Measurements from ENCODE around the gene DDX17. TPM values are rescaled to one million over a fixed set of nuclear protein-coding genes. Genes with fewer than 3 reads are reported as not detected.

DDX17 gene
- total and polyA plus RNA-seq, 2 experiments from 2014 or later = 88.0 to 603 TPM

DNA sequence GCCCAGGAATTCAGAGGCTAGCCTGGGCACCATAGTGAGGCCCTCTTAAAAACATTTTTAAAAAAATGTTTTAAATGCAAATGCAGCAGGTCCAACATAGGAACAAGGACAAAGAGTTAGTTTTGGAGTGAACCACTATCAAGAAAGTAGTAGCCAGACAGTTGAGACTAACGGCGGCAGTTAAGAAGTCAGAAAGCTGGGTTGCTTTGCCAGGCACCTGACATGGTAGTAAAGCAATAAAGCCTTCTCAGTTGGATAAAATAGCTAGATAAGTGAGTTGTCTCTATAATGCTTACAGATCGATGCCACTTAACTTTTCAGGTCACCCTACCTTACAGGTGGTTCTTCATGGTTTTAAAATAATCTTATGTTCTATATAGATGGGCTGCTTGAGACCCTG is 16.9 kb upstream of the DDX17 start:
- no peaks in the 10 kb centered on the region for H3F3A ChIP-seq (replicated peaks; ENCODE audit: low read depth)
- no peaks in the 10 kb centered on the region for H3K4me1 ChIP-seq (ENCODE audit: insufficient read depth)
- no peaks in the 10 kb centered on the region for H3K36me3 ChIP-seq (ENCODE audit: insufficient read depth)
- no peak overlapping the region for H3K4me2 ChIP-seq
- H3K4me3 ChIP-seq = no peak overlapping the region
- Mint-ChIP-seq H3K4me1 (no peaks in the 10 kb centered on the region; the same call in 2 of the 3 replicates), H3K36me3 (ENCODE audit: low read depth) (no peaks in the 10 kb centered on the region), H3K27ac (no peak overlapping the region), H3K9me3 (no peaks in the 10 kb centered on the region), H3K4me3 (no peak overlapping the region), H3K27me3 (ENCODE audit: insufficient read depth, low read depth, poor library complexity) (peaks cover 5% of the 10 kb centered on the region)
- H3K79me2 ChIP-seq (replicated peaks; ENCODE audit: insufficient read depth) = no peaks in the 10 kb centered on the region
- no peaks in the 10 kb centered on the region for H3K27me3 ChIP-seq (ENCODE audit: insufficient read depth)
- no peak overlapping the region for H2AFZ ChIP-seq
- H4K20me1 ChIP-seq (replicated peaks; ENCODE audit: insufficient read depth) = no peaks in the 10 kb centered on the region
- DNase-seq (ENCODE audit: low spot score) = no peak
- no peak for ATAC-seq
- no peaks in the 10 kb centered on the region for H3K9me2 ChIP-seq (ENCODE audit: insufficient read depth)
- no peak overlapping the region for H3K27ac ChIP-seq (ENCODE audit: low read depth)
- TF ChIP-seq CREB1 (CRISPR knock-in tag; IDR thresholded peaks at IDR 0.05; ENCODE audit: low read depth) = no peak
- TF ChIP-seq, protein P1, sequence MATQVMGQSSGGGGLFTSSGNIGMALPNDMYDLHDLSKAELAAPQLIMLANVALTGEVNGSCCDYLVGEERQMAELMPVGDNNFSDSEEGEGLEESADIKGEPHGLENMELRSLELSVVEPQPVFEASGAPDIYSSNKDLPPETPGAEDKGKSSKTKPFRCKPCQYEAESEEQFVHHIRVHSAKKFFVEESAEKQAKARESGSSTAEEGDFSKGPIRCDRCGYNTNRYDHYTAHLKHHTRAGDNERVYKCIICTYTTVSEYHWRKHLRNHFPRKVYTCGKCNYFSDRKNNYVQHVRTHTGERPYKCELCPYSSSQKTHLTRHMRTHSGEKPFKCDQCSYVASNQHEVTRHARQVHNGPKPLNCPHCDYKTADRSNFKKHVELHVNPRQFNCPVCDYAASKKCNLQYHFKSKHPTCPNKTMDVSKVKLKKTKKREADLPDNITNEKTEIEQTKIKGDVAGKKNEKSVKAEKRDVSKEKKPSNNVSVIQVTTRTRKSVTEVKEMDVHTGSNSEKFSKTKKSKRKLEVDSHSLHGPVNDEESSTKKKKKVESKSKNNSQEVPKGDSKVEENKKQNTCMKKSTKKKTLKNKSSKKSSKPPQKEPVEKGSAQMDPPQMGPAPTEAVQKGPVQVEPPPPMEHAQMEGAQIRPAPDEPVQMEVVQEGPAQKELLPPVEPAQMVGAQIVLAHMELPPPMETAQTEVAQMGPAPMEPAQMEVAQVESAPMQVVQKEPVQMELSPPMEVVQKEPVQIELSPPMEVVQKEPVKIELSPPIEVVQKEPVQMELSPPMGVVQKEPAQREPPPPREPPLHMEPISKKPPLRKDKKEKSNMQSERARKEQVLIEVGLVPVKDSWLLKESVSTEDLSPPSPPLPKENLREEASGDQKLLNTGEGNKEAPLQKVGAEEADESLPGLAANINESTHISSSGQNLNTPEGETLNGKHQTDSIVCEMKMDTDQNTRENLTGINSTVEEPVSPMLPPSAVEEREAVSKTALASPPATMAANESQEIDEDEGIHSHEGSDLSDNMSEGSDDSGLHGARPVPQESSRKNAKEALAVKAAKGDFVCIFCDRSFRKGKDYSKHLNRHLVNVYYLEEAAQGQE (IDR thresholded peaks at IDR 0.05; ENCODE audit: unreplicated experiment) = no peak
- TF ChIP-seq EZH2 (IDR thresholded peaks at IDR 0.05; ENCODE audit: low read depth, unreplicated experiment) = no peak

DNA sequence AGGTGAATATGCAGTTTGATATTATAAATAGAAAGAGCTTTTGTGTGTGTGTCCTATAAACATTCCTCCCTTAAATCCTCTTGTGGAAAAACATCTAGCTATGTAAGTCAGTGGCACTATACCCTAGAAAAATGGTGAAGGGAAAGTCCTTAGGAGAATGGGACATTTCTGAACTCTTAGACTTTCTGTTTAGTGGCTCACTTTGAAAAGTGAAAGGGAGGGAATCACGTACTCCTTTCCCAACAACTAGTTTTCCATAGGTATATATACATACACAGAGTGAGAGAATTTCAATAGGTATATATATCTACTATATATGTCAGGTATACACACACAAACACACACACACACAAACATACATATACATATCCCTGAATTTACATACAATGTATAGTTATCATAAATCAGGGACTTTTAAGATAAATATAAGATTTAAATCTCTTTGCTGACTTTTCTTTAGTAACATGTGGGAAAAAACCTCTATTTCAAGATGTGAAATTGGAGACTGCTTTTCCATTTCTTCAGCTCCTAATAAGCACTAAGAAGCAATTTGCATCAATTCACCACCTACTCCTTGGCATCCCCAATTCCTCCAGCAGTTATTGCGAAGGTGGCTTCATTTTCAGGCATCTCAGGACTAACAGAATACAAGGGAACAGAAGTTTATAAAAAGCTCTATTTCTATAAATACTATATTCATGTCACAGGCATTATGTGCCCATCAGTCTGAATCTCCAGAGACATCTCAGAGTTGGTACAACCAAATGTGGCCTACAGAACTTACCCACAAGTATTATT is 13.5 kb upstream of the DDX17 start:
- no peaks in the 10 kb centered on the region for H3K9me3 Mint-ChIP-seq
- Histone ChIP-seq H3K36me3 (ENCODE audit: insufficient read depth) (no peaks in the 10 kb centered on the region), H3K4me3 (no peak overlapping the region), H3F3A (replicated peaks; ENCODE audit: low read depth) (no peaks in the 10 kb centered on the region), H3K4me1 (ENCODE audit: insufficient read depth) (peaks cover 8% of the 10 kb centered on the region), H2AFZ (no peak overlapping the region), H3K4me2 (no peak overlapping the region), H3K27me3 (ENCODE audit: insufficient read depth) (no peaks in the 10 kb centered on the region), H3K9me2 (ENCODE audit: insufficient read depth) (no peaks in the 10 kb centered on the region), H3K79me2 (replicated peaks; ENCODE audit: insufficient read depth) (no peaks in the 10 kb centered on the region), H4K20me1 (replicated peaks; ENCODE audit: insufficient read depth) (no peaks in the 10 kb centered on the region), H3K27ac (ENCODE audit: low read depth) (no peak overlapping the region)
- no peak overlapping the region for H3K27ac Mint-ChIP-seq
- no peak for DNase-seq (ENCODE audit: low spot score)
- ATAC-seq = no peak
- peaks cover 5% of the 10 kb centered on the region for H3K27me3 Mint-ChIP-seq (ENCODE audit: insufficient read depth, low read depth, poor library complexity)
- H3K4me3 Mint-ChIP-seq = no peak overlapping the region
- no peaks in the 10 kb centered on the region for H3K36me3 Mint-ChIP-seq (ENCODE audit: low read depth)
- H3K4me1 Mint-ChIP-seq = peaks cover 17% of the 10 kb centered on the region
- no peak for TF ChIP-seq EZH2 (IDR thresholded peaks at IDR 0.05; ENCODE audit: low read depth, unreplicated experiment)
- TF ChIP-seq NANOG (IDR thresholded peaks at IDR 0.05; ENCODE audit: borderline replicate concordance) = no peak
- no peak for TF ChIP-seq ZNF331 (CRISPR knock-in tag; IDR thresholded peaks at IDR 0.05; ENCODE audit: low read depth)
- TF ChIP-seq EZH2phosphoT487 (IDR thresholded peaks at IDR 0.05; ENCODE audit: unreplicated experiment) = no peak
- no peak for TF ChIP-seq POLR2AphosphoS5 (IDR thresholded peaks at IDR 0.05; ENCODE audit: low read depth)
- TF ChIP-seq ZNF114 (CRISPR knock-in tag; IDR thresholded peaks at IDR 0.05) = no peak
- TF ChIP-seq, protein P2, sequence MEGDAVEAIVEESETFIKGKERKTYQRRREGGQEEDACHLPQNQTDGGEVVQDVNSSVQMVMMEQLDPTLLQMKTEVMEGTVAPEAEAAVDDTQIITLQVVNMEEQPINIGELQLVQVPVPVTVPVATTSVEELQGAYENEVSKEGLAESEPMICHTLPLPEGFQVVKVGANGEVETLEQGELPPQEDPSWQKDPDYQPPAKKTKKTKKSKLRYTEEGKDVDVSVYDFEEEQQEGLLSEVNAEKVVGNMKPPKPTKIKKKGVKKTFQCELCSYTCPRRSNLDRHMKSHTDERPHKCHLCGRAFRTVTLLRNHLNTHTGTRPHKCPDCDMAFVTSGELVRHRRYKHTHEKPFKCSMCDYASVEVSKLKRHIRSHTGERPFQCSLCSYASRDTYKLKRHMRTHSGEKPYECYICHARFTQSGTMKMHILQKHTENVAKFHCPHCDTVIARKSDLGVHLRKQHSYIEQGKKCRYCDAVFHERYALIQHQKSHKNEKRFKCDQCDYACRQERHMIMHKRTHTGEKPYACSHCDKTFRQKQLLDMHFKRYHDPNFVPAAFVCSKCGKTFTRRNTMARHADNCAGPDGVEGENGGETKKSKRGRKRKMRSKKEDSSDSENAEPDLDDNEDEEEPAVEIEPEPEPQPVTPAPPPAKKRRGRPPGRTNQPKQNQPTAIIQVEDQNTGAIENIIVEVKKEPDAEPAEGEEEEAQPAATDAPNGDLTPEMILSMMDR (conservative IDR thresholded peaks at IDR 0.05; ENCODE audit: low read depth in 2 of 2) = no peak
- TF ChIP-seq, protein P1 (IDR thresholded peaks at IDR 0.05; ENCODE audit: unreplicated experiment) = no peak
- TF ChIP-seq CREB1 (CRISPR knock-in tag; IDR thresholded peaks at IDR 0.05; ENCODE audit: low read depth) = no peak

Data from GM23338 (cell line).